CD8-positive, alpha-beta memory T cell (primary cell): Measurements from ENCODE around the gene CYP2U1. TPM values are rescaled to one million over a fixed set of nuclear protein-coding genes. Genes with fewer than 3 reads are reported as not detected.

ENCODE experiments used
- CTCF ChIA-PET: fragments of 350-600 bp; sonication (Branson Sonifier 250); formaldehyde crosslinking; loops from one replicate; lab custom pipeline; 2021; ENCODE audit warnings: antibody characterized with exemption; lab: Charles Lee
- POLR2A ChIA-PET: fragments of 350-600 bp; sonication (Branson Sonifier 250); formaldehyde crosslinking; loops from one replicate; lab custom pipeline; 2021; ENCODE audit warnings: antibody characterized with exemption; lab: Charles Lee
- DNase-seq, 5 donors: peaks; one replicate each; pipeline versions ENCODE4 v3.0.0 to v3.0.0-alpha.2; 2020 to 2022; ENCODE audit warnings: mixed read lengths in 1 of 5
- H3K27ac ChIP-seq: one replicate; pipeline ENCODE4 v1.7.0; 2013; ENCODE audit warnings: low read depth, mild to moderate bottlenecking, low read length, moderate library complexity
- H3K27me3 ChIP-seq: 2 replicates; pipeline ENCODE4 v1.7.0; 2013; ENCODE audit warnings: low read length, mild to moderate bottlenecking; ENCODE audit not compliant: insufficient read depth, poor library complexity, severe bottlenecking
- H3K36me3 ChIP-seq: 2 replicates; pipeline ENCODE4 v1.7.0; 2013; ENCODE audit warnings: mild to moderate bottlenecking, low read length, moderate library complexity; ENCODE audit not compliant: insufficient read depth
- H3K4me1 ChIP-seq: 2 replicates; pipeline ENCODE4 v1.7.0; 2013; ENCODE audit warnings: mild to moderate bottlenecking, low read length, moderate library complexity; ENCODE audit not compliant: insufficient read depth
- H3K4me3 ChIP-seq: 2 replicates; pipeline ENCODE4 v1.7.0; 2013; ENCODE audit warnings: mild to moderate bottlenecking, low read length
- H3K9me3 ChIP-seq: 2 replicates; pipeline ENCODE4 v1.7.0; 2013; ENCODE audit warnings: mild to moderate bottlenecking, low read length
- H3K27ac Mint-ChIP-seq, 8 donors: one replicate each; pipeline ENCODE4 v1.8.0; 2020 to 2021; ENCODE audit warnings: mixed read lengths in 8 of 8, mild to moderate bottlenecking in 6 of 8, inconsistent platforms in 3 of 8, moderate library complexity in 3 of 8
- H3K27me3 Mint-ChIP-seq, 2 donors: one replicate each; pipeline ENCODE4 v1.8.0; 2020 to 2021; ENCODE audit warnings: mixed read lengths in 2 of 2, mild to moderate bottlenecking in 1 of 2, moderate library complexity in 1 of 2
- H3K36me3 Mint-ChIP-seq, 3 donors: one replicate each; pipeline ENCODE4 v1.8.0; 2020 to 2021; ENCODE audit warnings: mixed read lengths in 3 of 3, inconsistent platforms in 1 of 3, mild to moderate bottlenecking in 1 of 3
- H3K4me1 Mint-ChIP-seq, 3 donors: one replicate each; pipeline ENCODE4 v1.8.0; 2020 to 2021; ENCODE audit warnings: mixed read lengths in 3 of 3, inconsistent platforms in 1 of 3, mild to moderate bottlenecking in 1 of 3
- H3K4me3 Mint-ChIP-seq, 7 donors: one replicate each; pipeline ENCODE4 v1.8.0; 2020 to 2021; ENCODE audit warnings: mixed read lengths in 7 of 7, mild to moderate bottlenecking in 6 of 7, moderate library complexity in 4 of 7, inconsistent platforms in 2 of 7
- H3K9me3 Mint-ChIP-seq, 5 donors: one replicate each; pipeline ENCODE4 v1.8.0; 2020 to 2022; ENCODE audit warnings: mixed read lengths in 5 of 5, mild to moderate bottlenecking in 3 of 5, moderate library complexity in 2 of 5, inconsistent platforms in 1 of 5
- polyA plus RNA-seq: library from polyadenylated mRNA; unstranded; fragments of 300-500 nt; fragmentation: Illumina TruSeq; gene quantifications from one replicate; pipeline ENCODE4 v1.2.3, GENCODE V29; 2021
- total RNA-seq, 2 experiments: library from RNA; stranded (reverse); gene quantifications; one replicate each; pipeline ENCODE4 v1.2.3, GENCODE V29; 2021

CYP2U1 gene
- total RNA-seq = 1 to 10 TPM; 2.7 to 2.9 TPM
- 4.0 TPM for polyA plus RNA-seq

- H3K4me1 ChIP-seq = peaks cover 10% of the 10 kb centered on the region
- Mint-ChIP-seq H3K27ac (peak within 1 kb of the TSS; percentile 1 to 95 (median 91)), H3K27me3 (peaks cover 0 to 1% of the 10 kb centered on the region in 2 donors), H3K4me1 (peaks cover 22 to 38% (median 38%) of the 10 kb centered on the region in 3 donors), H3K36me3 (peaks cover 0 to 7% (median 2%) of the 10 kb centered on the region in 3 donors), H3K4me3 (peak within 1 kb of the TSS; percentile 88 to 94 (median 92)), H3K9me3 (no peaks in the 10 kb centered on the region)
- ChIA-PET POLR2A (interaction anchor here (0.5 to 1.0 kb wide), 2 partner anchors 50 to 210 kb away, joined by 5 read pairs; no protein-coding TSS in a partner anchor), CTCF (interaction anchor here (1.0 to 1.7 kb wide), 3 partner anchors 10 to 88 kb away, joined by 3 to 6 read pairs (median 5); no protein-coding TSS in a partner anchor)
- no peaks in the 10 kb centered on the region for H3K36me3 ChIP-seq
- H3K4me3 ChIP-seq = peak within 1 kb of the TSS; percentile 81
- peak; percentile 76 to 85 (median 80) for DNase-seq
- H3K27me3 ChIP-seq = no peaks in the 10 kb centered on the region
- no peaks in the 10 kb centered on the region for H3K9me3 ChIP-seq
- peak within 1 kb of the TSS; percentile 45 for H3K27ac ChIP-seq
Observed at GRCh38 chr4:107930821-107931774, at the start of gene CYP2U1. Gene CYP2U1 (plus strand): TSS chr4:107931549. CDS start chr4:107931644, 95 bp downstream.

- H3K27ac Mint-ChIP-seq = no peak overlapping the region
- Histone ChIP-seq H3K27ac (no peak overlapping the region), H3K4me1 (no peaks in the 10 kb centered on the region), H3K4me3 (no peak overlapping the region), H3K9me3 (no peaks in the 10 kb centered on the region), H3K27me3 (no peaks in the 10 kb centered on the region), H3K36me3 (no peaks in the 10 kb centered on the region)
- peaks cover 0 to 5% (median 4%) of the 10 kb centered on the region in 5 donors for H3K9me3 Mint-ChIP-seq
- ChIA-PET CTCF (no interaction called here), POLR2A (no interaction called here)
- H3K27me3 Mint-ChIP-seq = peaks cover 4 to 38% of the 10 kb centered on the region in 2 donors
- no peaks in the 10 kb centered on the region for H3K4me1 Mint-ChIP-seq
- DNase-seq = no peak
- H3K36me3 Mint-ChIP-seq = no peaks in the 10 kb centered on the region
- no peak overlapping the region for H3K4me3 Mint-ChIP-seq
Observed at GRCh38 chr4:107885865-107886264, 45.5 kb upstream of the CYP2U1 start.

- Mint-ChIP-seq H3K4me1 (no peaks in the 10 kb centered on the region), H3K9me3 (peaks cover 0 to 5% (median 4%) of the 10 kb centered on the region in 5 donors), H3K4me3 (no peak overlapping the region), H3K36me3 (no peaks in the 10 kb centered on the region), H3K27me3 (peaks cover 0 to 31% of the 10 kb centered on the region in 2 donors), H3K27ac (no peak overlapping the region)
- no peaks in the 10 kb centered on the region for H3K27me3 ChIP-seq
- H3K36me3 ChIP-seq = no peaks in the 10 kb centered on the region
- H3K27ac ChIP-seq = no peak overlapping the region
- H3K4me1 ChIP-seq = no peaks in the 10 kb centered on the region
- POLR2A ChIA-PET = no interaction called here
- no peak overlapping the region for H3K4me3 ChIP-seq
- CTCF ChIA-PET = no interaction called here
- H3K9me3 ChIP-seq = no peaks in the 10 kb centered on the region
- no peak for DNase-seq
Observed at GRCh38 chr4:107888237-107888636, 43.1 kb upstream of the CYP2U1 start.

- Histone ChIP-seq H3K4me3 (no peak overlapping the region), H3K36me3 (no peaks in the 10 kb centered on the region), H3K27ac (no peak overlapping the region), H3K27me3 (no peaks in the 10 kb centered on the region), H3K9me3 (no peaks in the 10 kb centered on the region), H3K4me1 (no peaks in the 10 kb centered on the region)
- DNase-seq = no peak
- Mint-ChIP-seq H3K4me1 (no peaks in the 10 kb centered on the region), H3K36me3 (no peaks in the 10 kb centered on the region), H3K27me3 (peaks cover 4 to 17% of the 10 kb centered on the region in 2 donors), H3K4me3 (no peak overlapping the region), H3K9me3 (peaks cover 0 to 5% (median 4%) of the 10 kb centered on the region in 5 donors), H3K27ac (no peak overlapping the region)
- ChIA-PET POLR2A (no interaction called here), CTCF (no interaction called here)
Observed at GRCh38 chr4:107890779-107891178, 40.6 kb upstream of the CYP2U1 start.

GRCh38 chr4:107891299-107891698 is 40.0 kb upstream of the CYP2U1 start:
- no peak overlapping the region for H3K27ac Mint-ChIP-seq
- H3K4me1 ChIP-seq = no peaks in the 10 kb centered on the region
- peaks cover 4 to 17% of the 10 kb centered on the region in 2 donors for H3K27me3 Mint-ChIP-seq
- H3K9me3 ChIP-seq = no peaks in the 10 kb centered on the region
- DNase-seq = no peak
- H3K9me3 Mint-ChIP-seq = peaks cover 0 to 5% (median 4%) of the 10 kb centered on the region in 5 donors
- H3K27ac ChIP-seq = no peak overlapping the region
- H3K36me3 ChIP-seq = no peaks in the 10 kb centered on the region
- H3K4me1 Mint-ChIP-seq = no peaks in the 10 kb centered on the region
- ChIA-PET POLR2A (no interaction called here), CTCF (no interaction called here)
- no peaks in the 10 kb centered on the region for H3K27me3 ChIP-seq
- no peak overlapping the region for H3K4me3 Mint-ChIP-seq
- H3K36me3 Mint-ChIP-seq = no peaks in the 10 kb centered on the region
- H3K4me3 ChIP-seq = no peak overlapping the region

GRCh38 chr4:107893171-107894137 is 37.9 kb upstream of the CYP2U1 start:
- no peaks in the 10 kb centered on the region for H3K4me1 ChIP-seq
- H3K27ac ChIP-seq = no peak overlapping the region
- H3K27me3 ChIP-seq = no peaks in the 10 kb centered on the region
- H3K9me3 Mint-ChIP-seq = peaks cover 0 to 2% (median 0%) of the 10 kb centered on the region in 5 donors
- no peak overlapping the region for H3K4me3 ChIP-seq
- POLR2A ChIA-PET = no interaction called here
- H3K36me3 ChIP-seq = no peaks in the 10 kb centered on the region
- peaks cover 4 to 30% of the 10 kb centered on the region in 2 donors for H3K27me3 Mint-ChIP-seq
- H3K4me1 Mint-ChIP-seq = no peaks in the 10 kb centered on the region
- CTCF ChIA-PET = no interaction called here
- H3K4me3 Mint-ChIP-seq = no peak overlapping the region
- no peaks in the 10 kb centered on the region for H3K9me3 ChIP-seq
- DNase-seq = no peak
- H3K36me3 Mint-ChIP-seq = no peaks in the 10 kb centered on the region
- H3K27ac Mint-ChIP-seq = no peak overlapping the region

GRCh38 chr4:107894138-107894603 is 37.2 kb upstream of the CYP2U1 start:
- H3K9me3 Mint-ChIP-seq = no peaks in the 10 kb centered on the region
- CTCF ChIA-PET = no interaction called here
- DNase-seq = no peak
- no peak overlapping the region for H3K27ac ChIP-seq
- no peaks in the 10 kb centered on the region for H3K36me3 Mint-ChIP-seq
- H3K9me3 ChIP-seq = no peaks in the 10 kb centered on the region
- no peaks in the 10 kb centered on the region for H3K36me3 ChIP-seq
- POLR2A ChIA-PET = no interaction called here
- peaks cover 4 to 34% of the 10 kb centered on the region in 2 donors for H3K27me3 Mint-ChIP-seq
- no peak overlapping the region for H3K4me3 ChIP-seq
- H3K27ac Mint-ChIP-seq = no peak overlapping the region
- no peaks in the 10 kb centered on the region for H3K27me3 ChIP-seq
- H3K4me1 ChIP-seq = no peaks in the 10 kb centered on the region
- H3K4me1 Mint-ChIP-seq = no peaks in the 10 kb centered on the region
- H3K4me3 Mint-ChIP-seq = no peak overlapping the region
